ENCODE data around the gene MAP2K3. TPM values are rescaled to one million over a fixed set of nuclear protein-coding genes. Genes with fewer than 3 reads are reported as not detected.
"Not testable (repeated sequence)": the region's sequence is repeated elsewhere in the genome, so short reads cannot be mapped to it uniquely, and the experiment has no call there.

Gene MAP2K3
- total RNA-seq, 6 experiments from 2014 or later = 22.6 to 80.7 (median 60.7) TPM

DNA sequence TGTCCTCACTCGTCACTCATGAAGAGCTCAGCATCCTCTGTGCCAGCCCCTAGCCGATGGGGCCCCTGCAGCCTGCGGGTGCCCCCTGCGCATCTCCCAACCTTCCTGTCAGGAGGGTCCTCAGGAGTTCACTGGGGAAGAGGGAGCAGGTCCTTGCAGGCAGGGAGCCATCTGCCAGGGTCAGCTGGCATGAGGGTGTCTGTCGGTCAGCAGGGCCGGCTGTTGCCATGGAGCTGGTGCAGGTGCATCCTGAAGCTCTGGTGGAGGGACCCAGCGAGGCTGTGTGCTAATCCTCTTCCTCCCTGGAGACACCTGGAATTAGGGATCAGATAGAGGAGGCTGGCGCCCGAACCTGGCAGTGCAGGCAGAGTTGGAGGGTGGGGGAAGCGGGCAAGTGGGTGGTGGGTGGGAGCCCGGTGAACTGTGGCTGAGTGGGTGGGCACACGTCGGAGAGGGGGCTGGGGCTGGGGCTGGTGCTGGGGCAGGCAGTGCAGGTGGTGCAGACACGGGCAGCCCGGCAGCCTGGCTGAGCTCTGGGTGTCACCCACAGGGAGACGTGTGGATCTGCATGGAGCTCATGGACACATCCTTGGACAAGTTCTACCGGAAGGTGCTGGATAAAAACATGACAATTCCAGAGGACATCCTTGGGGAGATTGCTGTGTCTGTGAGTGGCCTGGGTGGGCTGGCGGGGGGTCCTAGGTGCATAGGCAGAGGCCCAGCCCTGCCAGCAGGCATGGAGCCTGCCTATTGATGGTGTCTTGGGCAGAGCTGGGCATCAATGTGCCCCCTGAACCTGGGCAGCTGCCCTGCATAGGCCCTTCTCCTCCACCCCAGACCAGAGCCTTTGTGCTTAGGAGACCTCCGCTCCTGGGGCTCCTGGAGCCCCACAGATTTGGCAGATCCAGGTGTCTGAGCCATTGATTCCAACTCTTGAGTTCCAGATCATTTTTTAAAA lies 17.4 kb downstream of the MAP2K3 start:
- ATAC-seq (no peak), DNase-seq (no peak)
- H3K36me3 ChIP-seq = peaks cover 16 to 74% (median 25%) of the 10 kb centered on the region in 4 donors
- H3K27ac ChIP-seq = no peak overlapping the region
- TF ChIP-seq, protein P1, sequence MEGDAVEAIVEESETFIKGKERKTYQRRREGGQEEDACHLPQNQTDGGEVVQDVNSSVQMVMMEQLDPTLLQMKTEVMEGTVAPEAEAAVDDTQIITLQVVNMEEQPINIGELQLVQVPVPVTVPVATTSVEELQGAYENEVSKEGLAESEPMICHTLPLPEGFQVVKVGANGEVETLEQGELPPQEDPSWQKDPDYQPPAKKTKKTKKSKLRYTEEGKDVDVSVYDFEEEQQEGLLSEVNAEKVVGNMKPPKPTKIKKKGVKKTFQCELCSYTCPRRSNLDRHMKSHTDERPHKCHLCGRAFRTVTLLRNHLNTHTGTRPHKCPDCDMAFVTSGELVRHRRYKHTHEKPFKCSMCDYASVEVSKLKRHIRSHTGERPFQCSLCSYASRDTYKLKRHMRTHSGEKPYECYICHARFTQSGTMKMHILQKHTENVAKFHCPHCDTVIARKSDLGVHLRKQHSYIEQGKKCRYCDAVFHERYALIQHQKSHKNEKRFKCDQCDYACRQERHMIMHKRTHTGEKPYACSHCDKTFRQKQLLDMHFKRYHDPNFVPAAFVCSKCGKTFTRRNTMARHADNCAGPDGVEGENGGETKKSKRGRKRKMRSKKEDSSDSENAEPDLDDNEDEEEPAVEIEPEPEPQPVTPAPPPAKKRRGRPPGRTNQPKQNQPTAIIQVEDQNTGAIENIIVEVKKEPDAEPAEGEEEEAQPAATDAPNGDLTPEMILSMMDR (IDR thresholded peaks at IDR 0.05) = no peak
- no peak for TF ChIP-seq POLR2A (IDR thresholded peaks at IDR 0.05)
- no peaks in the 10 kb centered on the region for H3K4me1 ChIP-seq
- no peak overlapping the region for H3K4me3 ChIP-seq
- intact Hi-C loops (cut with DNase I) = no loop called here
- H3K9me3 ChIP-seq = no peaks in the 10 kb centered on the region
- H3K27me3 ChIP-seq = no peaks in the 10 kb centered on the region
- 40% methylated on average over 11 of the region's 19 CpGs for WGBS (ENCODE audit: insufficient coverage, low coverage, low lambda C conversion rate, missing lambda C conversion rate)

DNA sequence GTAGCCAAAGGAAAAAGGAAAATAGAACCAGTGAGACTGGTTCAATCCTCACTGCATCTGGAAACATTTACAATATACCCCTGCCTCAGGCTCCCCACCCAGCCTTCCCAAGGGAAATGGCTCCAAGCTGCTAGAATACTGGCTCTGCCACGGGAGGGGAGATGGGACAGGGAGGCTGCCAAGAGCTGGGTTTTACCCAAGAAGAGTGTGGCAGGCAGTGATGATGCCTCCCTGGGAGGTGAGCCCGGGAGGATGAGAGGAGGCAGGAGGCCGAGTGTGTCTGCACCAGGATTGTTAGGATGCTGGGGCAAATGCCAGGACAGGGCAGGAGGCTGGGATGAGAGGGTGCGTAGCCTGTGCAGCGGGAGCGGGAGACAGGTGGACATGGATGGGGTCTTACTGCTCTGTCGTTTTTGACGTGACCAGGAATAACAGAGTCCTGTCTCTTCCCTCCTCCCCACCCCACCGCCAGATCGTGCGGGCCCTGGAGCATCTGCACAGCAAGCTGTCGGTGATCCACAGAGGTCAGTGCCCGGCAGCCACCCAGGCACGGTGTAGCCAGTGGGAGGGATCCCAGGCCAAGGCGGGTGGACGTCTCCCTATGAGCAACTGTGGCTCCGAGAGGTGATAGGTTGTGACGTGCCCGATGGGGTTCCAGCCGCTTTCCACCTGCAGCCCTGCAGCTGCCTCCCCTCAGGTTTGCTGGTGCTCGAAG lies 18.4 kb downstream of the MAP2K3 start:
- 49% methylated on average over 9 of the region's 21 CpGs for WGBS (ENCODE audit: insufficient coverage, low coverage, low lambda C conversion rate, missing lambda C conversion rate)
- peak in 2 of 3 donors; percentile 35 to 56 for DNase-seq
- intact Hi-C loops (cut with DNase I) = no loop called here

DNA sequence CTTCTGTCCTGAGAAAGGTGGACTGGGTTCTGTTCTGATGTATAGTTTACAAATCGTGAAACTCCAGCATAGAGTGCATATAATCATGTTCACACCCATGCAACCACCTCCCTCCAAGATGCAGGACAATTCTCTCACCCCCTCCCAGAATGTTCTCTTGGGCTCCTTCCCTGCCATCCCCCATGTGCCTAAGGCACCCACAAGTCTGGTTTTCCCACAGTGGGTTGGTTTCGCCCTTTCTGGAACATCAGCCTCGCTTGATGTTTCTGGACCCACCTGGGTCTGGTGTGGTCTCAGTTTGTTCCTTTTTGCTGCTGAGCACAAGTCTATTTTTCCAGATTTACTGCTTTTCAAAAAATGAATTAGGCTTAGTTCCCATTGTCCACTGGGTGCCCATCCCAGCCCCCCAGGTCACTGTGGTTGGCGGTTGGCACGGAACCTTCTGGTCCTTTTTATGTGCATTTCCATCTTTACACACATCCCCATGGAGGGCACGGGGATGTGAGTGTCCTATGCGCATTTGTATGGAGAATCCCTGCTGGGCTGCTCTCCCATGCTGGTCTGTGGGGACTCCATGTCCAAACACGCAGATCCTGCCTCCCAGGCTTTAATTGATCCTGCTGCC lies 19.0 kb downstream of the MAP2K3 start:
- peaks cover 16 to 73% (median 28%) of the 10 kb centered on the region in 4 donors for H3K36me3 ChIP-seq
- TF ChIP-seq, protein P1 (IDR thresholded peaks at IDR 0.05) = no peak
- no peak for TF ChIP-seq POLR2A (IDR thresholded peaks at IDR 0.05)
- ATAC-seq (no peak), DNase-seq (peak in 1 of 3 donors; percentile 39)
- no peak overlapping the region for H3K27ac ChIP-seq
- no peaks in the 10 kb centered on the region for H3K9me3 ChIP-seq
- H3K4me1 ChIP-seq = no peaks in the 10 kb centered on the region
- no peak overlapping the region for H3K4me3 ChIP-seq
- intact Hi-C loops (cut with DNase I) = no loop called here
- no peaks in the 10 kb centered on the region for H3K27me3 ChIP-seq
- WGBS (ENCODE audit: insufficient coverage, low coverage, low lambda C conversion rate, missing lambda C conversion rate) = 82% methylated on average over 7 of the region's 8 CpGs

More for the DNA sequence above, 18.4 kb downstream of the MAP2K3 start:
- ATAC-seq = no peak
- H3K4me1 ChIP-seq = no peaks in the 10 kb centered on the region
- H3K36me3 ChIP-seq = peaks cover 16 to 77% (median 25%) of the 10 kb centered on the region in 4 donors
- TF ChIP-seq, protein P1 (IDR thresholded peaks at IDR 0.05) = no peak
- no peak for TF ChIP-seq POLR2A (IDR thresholded peaks at IDR 0.05)
- no peak overlapping the region for H3K27ac ChIP-seq
- H3K9me3 ChIP-seq = no peaks in the 10 kb centered on the region
- no peak overlapping the region for H3K4me3 ChIP-seq
- no peaks in the 10 kb centered on the region for H3K27me3 ChIP-seq

DNA sequence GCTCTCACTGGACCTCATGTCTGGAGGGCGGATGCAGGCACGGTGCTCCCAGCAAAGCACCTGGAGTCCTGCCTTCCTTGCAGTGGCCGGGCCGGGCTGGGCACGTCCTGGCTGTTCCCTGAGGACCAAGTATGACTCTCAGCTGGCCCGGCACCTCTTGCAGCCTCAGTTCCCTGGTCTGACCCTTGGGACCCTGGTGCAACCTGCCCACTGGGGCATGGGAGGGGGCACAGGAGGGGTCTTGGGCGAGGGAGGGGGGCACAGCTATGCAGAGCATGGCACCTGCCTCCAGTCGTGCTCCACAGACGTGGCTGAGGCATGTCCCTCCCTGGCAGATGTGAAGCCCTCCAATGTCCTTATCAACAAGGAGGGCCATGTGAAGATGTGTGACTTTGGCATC lies 19.6 kb downstream of the MAP2K3 start:
- intact Hi-C loops (cut with DNase I) = no loop called here
- H3K4me3 ChIP-seq = no peak overlapping the region
- H3K27ac ChIP-seq = no peak overlapping the region
- no peaks in the 10 kb centered on the region for H3K27me3 ChIP-seq
- TF ChIP-seq POLR2A (IDR thresholded peaks at IDR 0.05) = no peak
- TF ChIP-seq, protein P1 (IDR thresholded peaks at IDR 0.05) = no peak
- WGBS (ENCODE audit: insufficient coverage, low coverage, low lambda C conversion rate, missing lambda C conversion rate) = 64% methylated on average over 9 of the region's 9 CpGs
- peaks cover 16 to 73% (median 28%) of the 10 kb centered on the region in 4 donors for H3K36me3 ChIP-seq
- no peaks in the 10 kb centered on the region for H3K9me3 ChIP-seq
- peak in 2 of 4 donors; percentile 2 to 10 for ATAC-seq
- DNase-seq = peak; percentile 29 to 60 (median 44)
- no peaks in the 10 kb centered on the region for H3K4me1 ChIP-seq

DNA sequence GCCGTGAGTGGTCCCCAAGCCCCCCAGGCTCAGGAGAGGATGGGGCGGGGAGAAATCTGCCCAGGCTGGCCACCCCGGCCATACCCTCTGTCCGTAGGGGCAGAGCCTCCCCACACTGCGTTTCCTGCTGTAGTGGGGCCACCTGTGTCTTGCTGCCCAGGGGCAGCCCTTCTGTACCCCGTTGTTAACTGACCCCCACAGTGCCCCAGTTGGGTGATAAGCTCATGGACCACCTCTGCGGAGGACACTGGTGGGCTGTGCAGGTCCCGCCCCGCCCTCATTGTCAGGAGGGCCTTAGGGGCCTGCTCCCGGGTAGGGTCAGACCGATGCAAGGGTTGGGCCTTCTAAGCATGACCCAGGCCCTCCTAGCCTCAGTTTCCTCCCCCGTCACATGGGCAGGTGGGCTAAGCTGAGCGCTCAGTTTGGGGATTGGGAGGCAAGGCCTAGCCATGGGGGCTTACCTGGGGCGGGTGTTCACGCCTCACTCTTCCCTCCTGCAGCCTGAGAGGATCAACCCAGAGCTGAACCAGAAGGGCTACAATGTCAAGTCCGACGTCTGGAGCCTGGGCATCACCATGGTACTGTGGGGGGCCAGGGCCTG lies 20.1 kb downstream of the MAP2K3 start:
- H3K9me3 ChIP-seq; H3K4me3 ChIP-seq; H3K27me3 ChIP-seq; intact Hi-C loops (cut with DNase I); H3K4me1 ChIP-seq; H3K27ac ChIP-seq: not testable (repeated sequence)
- ATAC-seq (peak in 1 of 4 donors; percentile 3), DNase-seq (peak; percentile 16 to 46 (median 41))
- peaks cover 16 to 72% (median 27%) of the 10 kb centered on the region in 4 donors for H3K36me3 ChIP-seq
- 86% methylated on average over 11 of the region's 17 CpGs for WGBS (ENCODE audit: insufficient coverage, low coverage, low lambda C conversion rate, missing lambda C conversion rate)

DNA sequence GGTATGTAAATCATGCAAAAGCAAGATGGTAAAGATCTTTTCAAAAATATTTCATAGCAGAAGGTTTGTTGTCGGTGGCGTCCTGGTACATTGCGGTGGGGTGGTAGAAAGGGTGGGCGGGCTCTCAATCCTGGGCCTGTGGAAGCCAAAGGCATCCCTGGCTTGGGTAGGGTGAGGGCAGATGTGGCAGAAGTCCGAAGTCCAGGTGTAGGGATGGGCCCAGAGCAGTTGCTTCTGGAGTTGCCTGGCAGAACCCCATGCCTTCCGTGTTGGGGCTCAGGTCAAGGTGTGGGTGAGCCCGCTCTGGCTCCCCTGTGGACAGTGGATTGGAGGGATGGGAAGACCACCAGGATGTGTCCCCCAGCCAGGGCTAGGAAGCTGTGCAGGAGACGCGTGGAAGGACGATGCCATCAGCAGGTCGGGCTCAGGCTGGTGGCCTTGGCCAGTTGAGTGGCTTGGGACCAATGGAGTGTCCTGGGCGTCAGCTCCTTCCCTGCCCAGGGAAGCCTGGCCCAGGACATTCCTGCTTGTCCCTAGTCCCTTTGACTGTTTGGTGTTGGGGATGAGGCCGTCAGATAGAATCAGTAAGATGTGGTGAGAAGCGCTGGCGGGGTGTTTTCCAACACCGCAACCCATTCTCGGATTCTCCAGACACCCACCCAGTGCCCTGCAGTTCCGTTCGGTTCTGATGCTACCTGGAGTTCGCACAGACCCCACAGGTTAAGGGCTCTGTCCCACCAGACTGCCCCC lies 21.1 kb downstream of the MAP2K3 start:
- H3K36me3 ChIP-seq = peaks cover 10 to 69% (median 22%) of the 10 kb centered on the region in 4 donors
- H3K27me3 ChIP-seq; H3K9me3 ChIP-seq; intact Hi-C loops (cut with DNase I); H3K27ac ChIP-seq; H3K4me3 ChIP-seq; H3K4me1 ChIP-seq: not testable (repeated sequence)
- ATAC-seq (peak in 1 of 4 donors; percentile 9), DNase-seq (peak; percentile 14 to 44 (median 39))
- WGBS (ENCODE audit: insufficient coverage, low coverage, low lambda C conversion rate, missing lambda C conversion rate) = 90% methylated on average over 9 of the region's 20 CpGs

Data from right lobe of liver (tissue), 6 donors.